Keratinocyte (primary cell): ENCODE results near the gene TBXAS1.

Experiments used
- CTCF ChIP-seq, 3 experiments: IDR thresholded peaks in 1 of 3; conservative IDR thresholded peaks in 1 of 3; optimal IDR thresholded peaks in 1 of 3; 2 replicates in 2 of 3; 3 replicates in 1 of 3; pipeline versions ENCODE3 to v1.5.1; 2011; ENCODE audit warnings: low read length in 3 of 3, mild to moderate bottlenecking in 3 of 3, moderate library complexity in 2 of 3, control low read depth in 1 of 3, inconsistent platforms in 1 of 3; ENCODE audit not compliant: insufficient read depth in 2 of 3; ENCODE audit errors: extremely low read depth in 1 of 3
- EZH2 ChIP-seq: IDR thresholded peaks from one replicate; pipeline ENCODE4 v1.6.1; 2012; ENCODE audit warnings: inconsistent platforms, mild to moderate bottlenecking, low read length, moderate library complexity

GRCh38 chr7:139913845-139914135 is 84.7 kb downstream of the TBXAS1 start:
- no peak for TF ChIP-seq CTCF (optimal IDR thresholded peaks at IDR 0.05 in 1 of 3, IDR thresholded peaks at IDR 0.05 in 1 of 3, conservative IDR thresholded peaks at IDR 0.05 in 1 of 3; ENCODE audit: extremely low read depth in 1 of 3, insufficient read depth in 2 of 3, low read length in 3 of 3)
- no peak for TF ChIP-seq EZH2
